WTC11 (cell line): Measurements from ENCODE around the gene PRKN. TPM values are rescaled to one million over a fixed set of nuclear protein-coding genes. Genes with fewer than 3 reads are reported as not detected.

ENCODE experiments used
- ATAC-seq: fragments of 200-7000 bp; cut with Tn5 transposase; 2 replicates; pipeline ENCODE4 v1.10.0; 2021; ENCODE audit warnings: mild to moderate bottlenecking, moderate library complexity
- CTCF ChIA-PET: fragments of 300-600 bp; sonication (Branson Sonifier 250); formaldehyde crosslinking; loops from one replicate; lab custom pipeline; 2021; ENCODE audit warnings: antibody characterized with exemption; lab: Charles Lee
- POLR2A ChIA-PET: fragments of 350-600 bp; sonication (Branson Sonifier 250); formaldehyde crosslinking; loops from one replicate; lab custom pipeline; 2021; ENCODE audit warnings: antibody characterized with exemption; lab: Charles Lee
- DNase-seq: peaks from one replicate; pipeline ENCODE4 v3.0.0; 2021; ENCODE audit warnings: low spot score
- H3K27ac Mint-ChIP-seq: 2 replicates; pipeline ENCODE4 v1.8.0; 2021; ENCODE audit warnings: mixed read lengths
- H3K27me3 Mint-ChIP-seq: 2 replicates; pipeline ENCODE4 v1.8.0; 2021; ENCODE audit warnings: low read depth, mild to moderate bottlenecking, moderate library complexity, mixed read lengths
- H3K36me3 Mint-ChIP-seq: 2 replicates; pipeline ENCODE4 v1.8.0; 2021; ENCODE audit warnings: mixed read lengths
- H3K4me1 Mint-ChIP-seq: 2 replicates; pipeline ENCODE4 v1.8.0; 2022; ENCODE audit warnings: mixed read lengths
- H3K4me3 Mint-ChIP-seq: 2 replicates; pipeline ENCODE4 v1.8.0; 2021; ENCODE audit warnings: mild to moderate bottlenecking, moderate library complexity, mixed read lengths
- H3K9me3 Mint-ChIP-seq: 2 replicates; pipeline ENCODE4 v1.8.0; 2021; ENCODE audit warnings: mixed read lengths
- CREM ChIP-seq: sonication (generic); formaldehyde crosslinking; IDR thresholded peaks from 2 replicates; pipeline ENCODE4 v1.8.1; 2022; ENCODE audit warnings: mild to moderate bottlenecking, missing genetic modification reagents, moderate library complexity
- ESRRA ChIP-seq: sonication (generic); formaldehyde crosslinking; IDR thresholded peaks from 2 replicates; pipeline ENCODE4 v1.8.1; 2022; ENCODE audit warnings: mild to moderate bottlenecking, missing genetic modification reagents, borderline replicate concordance
- ETV6 ChIP-seq: sonication (generic); formaldehyde crosslinking; IDR thresholded peaks from 2 replicates; pipeline ENCODE4 v1.8.1; 2022; ENCODE audit warnings: mild to moderate bottlenecking, missing genetic modification reagents
- GABPB1 ChIP-seq: sonication (generic); formaldehyde crosslinking; IDR thresholded peaks from 2 replicates; pipeline ENCODE4 v1.8.1; 2023; ENCODE audit warnings: mild to moderate bottlenecking, missing genetic modification reagents
- GTF2I ChIP-seq: fragments of 250-450 bp; sonication (Bioruptor Pico); conservative IDR thresholded peaks from 2 replicates; pipeline ENCODE4 v1.4.0; 2021; ENCODE audit warnings: mild to moderate bottlenecking
- NR2C2 ChIP-seq: sonication (generic); formaldehyde crosslinking; IDR thresholded peaks from 2 replicates; pipeline ENCODE4 v1.8.0; 2022; ENCODE audit warnings: mild to moderate bottlenecking, missing genetic modification reagents
- NR3C1 ChIP-seq: sonication (generic); formaldehyde crosslinking; conservative IDR thresholded peaks from 2 replicates; pipeline ENCODE4 v1.8.1; 2023; ENCODE audit warnings: low read depth, mild to moderate bottlenecking, missing genetic modification reagents
- RELA ChIP-seq: sonication (generic); formaldehyde crosslinking; IDR thresholded peaks from 2 replicates; pipeline ENCODE4 v1.8.1; 2022; ENCODE audit warnings: missing genetic modification reagents, mild to moderate bottlenecking, borderline replicate concordance
- SMAD4 ChIP-seq: sonication (generic); formaldehyde crosslinking; IDR thresholded peaks from 2 replicates; pipeline ENCODE4 v1.8.0; 2022; ENCODE audit warnings: mild to moderate bottlenecking, missing genetic modification reagents
- ZNF121 ChIP-seq: sonication (generic); formaldehyde crosslinking; IDR thresholded peaks from 2 replicates; pipeline ENCODE4 v1.8.0; 2023; ENCODE audit warnings: missing genetic modification reagents
- total RNA-seq: library from RNA; stranded (reverse); gene quantifications from 3 replicates; pipeline ENCODE4 v1.2.3, GENCODE V29; 2021
- TF ChIP-seq, protein P1 (sequence below): sonication (generic); formaldehyde crosslinking; IDR thresholded peaks from 2 replicates; pipeline ENCODE4 v1.8.1; 2023; ENCODE audit warnings: mild to moderate bottlenecking, missing genetic modification reagents, borderline replicate concordance
- TF ChIP-seq, protein P2 (sequence below): sonication (generic); formaldehyde crosslinking; IDR thresholded peaks from 2 replicates; pipeline ENCODE4 v1.8.1; 2023; ENCODE audit warnings: mild to moderate bottlenecking, moderate library complexity, missing genetic modification reagents
- TF ChIP-seq, protein P3 (sequence below): sonication (generic); formaldehyde crosslinking; IDR thresholded peaks from 2 replicates; pipeline ENCODE4 v1.8.1; 2022; ENCODE audit warnings: low read depth, mild to moderate bottlenecking, moderate library complexity, missing genetic modification reagents, borderline replicate concordance
- TF ChIP-seq, protein P4 (sequence below): sonication (generic); formaldehyde crosslinking; IDR thresholded peaks from 2 replicates; pipeline ENCODE4 v1.8.0; 2022; ENCODE audit warnings: mild to moderate bottlenecking, missing genetic modification reagents
- TF ChIP-seq, protein P5 (sequence below): sonication (generic); formaldehyde crosslinking; IDR thresholded peaks from 2 replicates; pipeline ENCODE4 v1.8.1; 2023; ENCODE audit warnings: mild to moderate bottlenecking, missing genetic modification reagents
- TF ChIP-seq, protein P6 (sequence below): sonication (generic); formaldehyde crosslinking; IDR thresholded peaks from 2 replicates; pipeline ENCODE4 v1.8.0; 2022; ENCODE audit warnings: mild to moderate bottlenecking, missing genetic modification reagents
- TF ChIP-seq, protein P7 (sequence below): sonication (generic); formaldehyde crosslinking; IDR thresholded peaks from 2 replicates; pipeline ENCODE4 v1.8.0; 2023; ENCODE audit warnings: missing genetic modification reagents, mild to moderate bottlenecking, borderline replicate concordance

The PRKN gene
- total RNA-seq, 1 experiment from 2014 or later: 0.59 TPM

DNA sequence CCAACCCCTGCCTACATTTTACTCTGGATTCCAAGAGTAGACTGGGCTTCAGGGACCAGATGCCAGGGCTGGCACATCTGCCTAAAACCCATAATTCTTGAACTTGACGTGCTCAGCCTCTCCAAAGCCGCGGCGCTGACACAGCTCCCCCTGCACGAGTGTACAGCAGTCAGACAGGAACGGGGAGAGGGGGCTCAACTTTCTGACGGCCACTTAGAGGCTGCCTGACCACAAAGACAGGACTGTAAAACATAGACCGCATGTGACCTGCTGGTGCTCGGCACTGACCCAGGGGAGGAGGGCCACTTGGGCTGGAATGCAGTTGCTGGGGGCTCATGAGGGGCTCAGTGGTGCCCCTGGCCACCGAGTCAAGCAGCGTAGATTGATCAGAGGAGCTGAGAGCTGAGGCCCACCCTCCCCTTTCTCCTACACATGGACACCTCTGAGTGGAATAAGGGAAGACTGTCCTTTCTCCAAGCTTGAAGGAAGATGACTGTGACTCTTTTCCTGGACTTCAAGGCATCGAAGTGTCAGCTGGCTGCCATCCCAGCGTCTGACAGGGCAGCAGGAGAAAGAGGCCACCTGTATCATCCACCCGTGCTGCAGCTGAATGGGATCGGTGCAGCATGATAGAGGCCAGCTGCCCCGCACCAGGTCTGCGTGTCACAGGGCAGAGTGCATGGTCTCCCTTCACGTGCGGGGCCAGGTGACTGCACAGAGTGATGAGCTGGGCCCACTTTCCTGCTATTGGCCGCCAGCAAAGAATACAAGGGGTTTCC, 1282.4 kb downstream of the PRKN start (continued):
- TF ChIP-seq, protein P1, sequence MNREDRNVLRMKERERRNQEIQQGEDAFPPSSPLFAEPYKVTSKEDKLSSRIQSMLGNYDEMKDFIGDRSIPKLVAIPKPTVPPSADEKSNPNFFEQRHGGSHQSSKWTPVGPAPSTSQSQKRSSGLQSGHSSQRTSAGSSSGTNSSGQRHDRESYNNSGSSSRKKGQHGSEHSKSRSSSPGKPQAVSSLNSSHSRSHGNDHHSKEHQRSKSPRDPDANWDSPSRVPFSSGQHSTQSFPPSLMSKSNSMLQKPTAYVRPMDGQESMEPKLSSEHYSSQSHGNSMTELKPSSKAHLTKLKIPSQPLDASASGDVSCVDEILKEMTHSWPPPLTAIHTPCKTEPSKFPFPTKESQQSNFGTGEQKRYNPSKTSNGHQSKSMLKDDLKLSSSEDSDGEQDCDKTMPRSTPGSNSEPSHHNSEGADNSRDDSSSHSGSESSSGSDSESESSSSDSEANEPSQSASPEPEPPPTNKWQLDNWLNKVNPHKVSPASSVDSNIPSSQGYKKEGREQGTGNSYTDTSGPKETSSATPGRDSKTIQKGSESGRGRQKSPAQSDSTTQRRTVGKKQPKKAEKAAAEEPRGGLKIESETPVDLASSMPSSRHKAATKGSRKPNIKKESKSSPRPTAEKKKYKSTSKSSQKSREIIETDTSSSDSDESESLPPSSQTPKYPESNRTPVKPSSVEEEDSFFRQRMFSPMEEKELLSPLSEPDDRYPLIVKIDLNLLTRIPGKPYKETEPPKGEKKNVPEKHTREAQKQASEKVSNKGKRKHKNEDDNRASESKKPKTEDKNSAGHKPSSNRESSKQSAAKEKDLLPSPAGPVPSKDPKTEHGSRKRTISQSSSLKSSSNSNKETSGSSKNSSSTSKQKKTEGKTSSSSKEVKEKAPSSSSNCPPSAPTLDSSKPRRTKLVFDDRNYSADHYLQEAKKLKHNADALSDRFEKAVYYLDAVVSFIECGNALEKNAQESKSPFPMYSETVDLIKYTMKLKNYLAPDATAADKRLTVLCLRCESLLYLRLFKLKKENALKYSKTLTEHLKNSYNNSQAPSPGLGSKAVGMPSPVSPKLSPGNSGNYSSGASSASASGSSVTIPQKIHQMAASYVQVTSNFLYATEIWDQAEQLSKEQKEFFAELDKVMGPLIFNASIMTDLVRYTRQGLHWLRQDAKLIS (CRISPR knock-in tag): no peak
- no peak for TF ChIP-seq NR2C2
- TF ChIP-seq SMAD4 (CRISPR knock-in tag): no peak
- TF ChIP-seq RELA (CRISPR knock-in tag): no peak

DNA sequence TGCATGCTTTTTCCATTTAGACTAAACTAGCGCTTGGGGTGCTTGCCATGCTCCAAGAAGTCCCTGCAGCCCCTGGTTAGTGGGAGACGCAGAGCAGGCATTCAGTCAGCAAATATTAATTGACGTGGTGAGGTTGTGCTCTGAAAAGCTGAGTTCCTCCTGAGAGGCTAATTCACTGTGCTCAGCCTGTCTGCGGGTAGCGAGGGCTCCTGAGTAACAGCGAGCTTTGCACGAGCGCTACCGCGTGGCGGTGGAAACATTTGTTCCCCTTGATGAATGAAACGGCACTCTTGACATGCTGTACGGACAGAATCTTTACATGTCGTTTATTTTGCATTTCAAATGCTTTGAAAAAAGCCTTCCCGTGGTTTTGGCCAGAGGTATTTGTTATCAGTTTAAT, 1283.1 kb downstream of the PRKN start:
- ATAC-seq: peak; percentile 38
- H3K4me3 Mint-ChIP-seq: peak overlapping the region; percentile 37
- DNase-seq: peak; percentile 30

More for the DNA sequence above, 1283.1 kb downstream of the PRKN start:
- Mint-ChIP-seq H3K27me3 (peaks cover 45% of the 10 kb centered on the region), H3K4me1 (peaks cover 29% of the 10 kb centered on the region), H3K36me3 (no peaks in the 10 kb centered on the region), H3K27ac (no peak overlapping the region), H3K9me3 (peaks cover 3% of the 10 kb centered on the region; the same call in 1 of the 2 replicates)
- POLR2A ChIA-PET: interaction anchor here (0.6 kb wide), 1 partner anchor 142 kb away, joined by 4 read pairs; no protein-coding TSS in a partner anchor
- TF ChIP-seq, protein P2, sequence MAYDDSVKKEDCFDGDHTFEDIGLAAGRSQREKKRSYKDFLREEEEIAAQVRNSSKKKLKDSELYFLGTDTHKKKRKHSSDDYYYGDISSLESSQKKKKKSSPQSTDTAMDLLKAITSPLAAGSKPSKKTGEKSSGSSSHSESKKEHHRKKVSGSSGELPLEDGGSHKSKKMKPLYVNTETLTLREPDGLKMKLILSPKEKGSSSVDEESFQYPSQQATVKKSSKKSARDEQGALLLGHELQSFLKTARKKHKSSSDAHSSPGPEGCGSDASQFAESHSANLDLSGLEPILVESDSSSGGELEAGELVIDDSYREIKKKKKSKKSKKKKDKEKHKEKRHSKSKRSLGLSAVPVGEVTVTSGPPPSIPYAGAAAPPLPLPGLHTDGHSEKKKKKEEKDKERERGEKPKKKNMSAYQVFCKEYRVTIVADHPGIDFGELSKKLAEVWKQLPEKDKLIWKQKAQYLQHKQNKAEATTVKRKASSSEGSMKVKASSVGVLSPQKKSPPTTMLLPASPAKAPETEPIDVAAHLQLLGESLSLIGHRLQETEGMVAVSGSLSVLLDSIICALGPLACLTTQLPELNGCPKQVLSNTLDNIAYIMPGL (CRISPR knock-in tag): no peak
- TF ChIP-seq, protein P3, sequence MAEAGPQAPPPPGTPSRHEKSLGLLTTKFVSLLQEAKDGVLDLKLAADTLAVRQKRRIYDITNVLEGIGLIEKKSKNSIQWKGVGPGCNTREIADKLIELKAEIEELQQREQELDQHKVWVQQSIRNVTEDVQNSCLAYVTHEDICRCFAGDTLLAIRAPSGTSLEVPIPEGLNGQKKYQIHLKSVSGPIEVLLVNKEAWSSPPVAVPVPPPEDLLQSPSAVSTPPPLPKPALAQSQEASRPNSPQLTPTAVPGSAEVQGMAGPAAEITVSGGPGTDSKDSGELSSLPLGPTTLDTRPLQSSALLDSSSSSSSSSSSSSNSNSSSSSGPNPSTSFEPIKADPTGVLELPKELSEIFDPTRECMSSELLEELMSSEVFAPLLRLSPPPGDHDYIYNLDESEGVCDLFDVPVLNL: no peak
- TF ChIP-seq ZNF121 (CRISPR knock-in tag) (no peak), CREM (no peak), GTF2I (no peak), GABPB1 (CRISPR knock-in tag) (no peak), NR3C1 (CRISPR knock-in tag) (no peak), ESRRA (CRISPR knock-in tag) (no peak), ETV6 (CRISPR knock-in tag) (no peak)
- TF ChIP-seq, protein P4, sequence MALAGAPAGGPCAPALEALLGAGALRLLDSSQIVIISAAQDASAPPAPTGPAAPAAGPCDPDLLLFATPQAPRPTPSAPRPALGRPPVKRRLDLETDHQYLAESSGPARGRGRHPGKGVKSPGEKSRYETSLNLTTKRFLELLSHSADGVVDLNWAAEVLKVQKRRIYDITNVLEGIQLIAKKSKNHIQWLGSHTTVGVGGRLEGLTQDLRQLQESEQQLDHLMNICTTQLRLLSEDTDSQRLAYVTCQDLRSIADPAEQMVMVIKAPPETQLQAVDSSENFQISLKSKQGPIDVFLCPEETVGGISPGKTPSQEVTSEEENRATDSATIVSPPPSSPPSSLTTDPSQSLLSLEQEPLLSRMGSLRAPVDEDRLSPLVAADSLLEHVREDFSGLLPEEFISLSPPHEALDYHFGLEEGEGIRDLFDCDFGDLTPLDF: no peak
- TF ChIP-seq, protein P5, sequence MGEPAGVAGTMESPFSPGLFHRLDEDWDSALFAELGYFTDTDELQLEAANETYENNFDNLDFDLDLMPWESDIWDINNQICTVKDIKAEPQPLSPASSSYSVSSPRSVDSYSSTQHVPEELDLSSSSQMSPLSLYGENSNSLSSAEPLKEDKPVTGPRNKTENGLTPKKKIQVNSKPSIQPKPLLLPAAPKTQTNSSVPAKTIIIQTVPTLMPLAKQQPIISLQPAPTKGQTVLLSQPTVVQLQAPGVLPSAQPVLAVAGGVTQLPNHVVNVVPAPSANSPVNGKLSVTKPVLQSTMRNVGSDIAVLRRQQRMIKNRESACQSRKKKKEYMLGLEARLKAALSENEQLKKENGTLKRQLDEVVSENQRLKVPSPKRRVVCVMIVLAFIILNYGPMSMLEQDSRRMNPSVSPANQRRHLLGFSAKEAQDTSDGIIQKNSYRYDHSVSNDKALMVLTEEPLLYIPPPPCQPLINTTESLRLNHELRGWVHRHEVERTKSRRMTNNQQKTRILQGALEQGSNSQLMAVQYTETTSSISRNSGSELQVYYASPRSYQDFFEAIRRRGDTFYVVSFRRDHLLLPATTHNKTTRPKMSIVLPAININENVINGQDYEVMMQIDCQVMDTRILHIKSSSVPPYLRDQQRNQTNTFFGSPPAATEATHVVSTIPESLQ (CRISPR knock-in tag): no peak
- TF ChIP-seq, protein P6, sequence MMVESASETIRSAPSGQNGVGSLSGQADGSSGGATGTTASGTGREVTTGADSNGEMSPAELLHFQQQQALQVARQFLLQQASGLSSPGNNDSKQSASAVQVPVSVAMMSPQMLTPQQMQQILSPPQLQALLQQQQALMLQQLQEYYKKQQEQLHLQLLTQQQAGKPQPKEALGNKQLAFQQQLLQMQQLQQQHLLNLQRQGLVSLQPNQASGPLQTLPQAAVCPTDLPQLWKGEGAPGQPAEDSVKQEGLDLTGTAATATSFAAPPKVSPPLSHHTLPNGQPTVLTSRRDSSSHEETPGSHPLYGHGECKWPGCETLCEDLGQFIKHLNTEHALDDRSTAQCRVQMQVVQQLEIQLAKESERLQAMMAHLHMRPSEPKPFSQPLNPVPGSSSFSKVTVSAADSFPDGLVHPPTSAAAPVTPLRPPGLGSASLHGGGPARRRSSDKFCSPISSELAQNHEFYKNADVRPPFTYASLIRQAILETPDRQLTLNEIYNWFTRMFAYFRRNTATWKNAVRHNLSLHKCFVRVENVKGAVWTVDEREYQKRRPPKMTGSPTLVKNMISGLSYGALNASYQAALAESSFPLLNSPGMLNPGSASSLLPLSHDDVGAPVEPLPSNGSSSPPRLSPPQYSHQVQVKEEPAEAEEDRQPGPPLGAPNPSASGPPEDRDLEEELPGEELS: no peak
- TF ChIP-seq, protein P7, sequence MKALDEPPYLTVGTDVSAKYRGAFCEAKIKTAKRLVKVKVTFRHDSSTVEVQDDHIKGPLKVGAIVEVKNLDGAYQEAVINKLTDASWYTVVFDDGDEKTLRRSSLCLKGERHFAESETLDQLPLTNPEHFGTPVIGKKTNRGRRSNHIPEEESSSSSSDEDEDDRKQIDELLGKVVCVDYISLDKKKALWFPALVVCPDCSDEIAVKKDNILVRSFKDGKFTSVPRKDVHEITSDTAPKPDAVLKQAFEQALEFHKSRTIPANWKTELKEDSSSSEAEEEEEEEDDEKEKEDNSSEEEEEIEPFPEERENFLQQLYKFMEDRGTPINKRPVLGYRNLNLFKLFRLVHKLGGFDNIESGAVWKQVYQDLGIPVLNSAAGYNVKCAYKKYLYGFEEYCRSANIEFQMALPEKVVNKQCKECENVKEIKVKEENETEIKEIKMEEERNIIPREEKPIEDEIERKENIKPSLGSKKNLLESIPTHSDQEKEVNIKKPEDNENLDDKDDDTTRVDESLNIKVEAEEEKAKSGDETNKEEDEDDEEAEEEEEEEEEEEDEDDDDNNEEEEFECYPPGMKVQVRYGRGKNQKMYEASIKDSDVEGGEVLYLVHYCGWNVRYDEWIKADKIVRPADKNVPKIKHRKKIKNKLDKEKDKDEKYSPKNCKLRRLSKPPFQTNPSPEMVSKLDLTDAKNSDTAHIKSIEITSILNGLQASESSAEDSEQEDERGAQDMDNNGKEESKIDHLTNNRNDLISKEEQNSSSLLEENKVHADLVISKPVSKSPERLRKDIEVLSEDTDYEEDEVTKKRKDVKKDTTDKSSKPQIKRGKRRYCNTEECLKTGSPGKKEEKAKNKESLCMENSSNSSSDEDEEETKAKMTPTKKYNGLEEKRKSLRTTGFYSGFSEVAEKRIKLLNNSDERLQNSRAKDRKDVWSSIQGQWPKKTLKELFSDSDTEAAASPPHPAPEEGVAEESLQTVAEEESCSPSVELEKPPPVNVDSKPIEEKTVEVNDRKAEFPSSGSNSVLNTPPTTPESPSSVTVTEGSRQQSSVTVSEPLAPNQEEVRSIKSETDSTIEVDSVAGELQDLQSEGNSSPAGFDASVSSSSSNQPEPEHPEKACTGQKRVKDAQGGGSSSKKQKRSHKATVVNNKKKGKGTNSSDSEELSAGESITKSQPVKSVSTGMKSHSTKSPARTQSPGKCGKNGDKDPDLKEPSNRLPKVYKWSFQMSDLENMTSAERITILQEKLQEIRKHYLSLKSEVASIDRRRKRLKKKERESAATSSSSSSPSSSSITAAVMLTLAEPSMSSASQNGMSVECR (CRISPR knock-in tag): no peak
- CTCF ChIA-PET: interaction anchor here (1.1 to 4.4 kb wide), 5 partner anchors 10 to 73 kb away, joined by 3 to 32 read pairs (median 4); no protein-coding TSS in a partner anchor
